A375 (cell line): Measurements from ENCODE around the gene ABCB6. TPM values are rescaled to one million over a fixed set of nuclear protein-coding genes. Genes with fewer than 3 reads are reported as not detected.

ENCODE experiments used
- total RNA-seq: library from RNA; depleted of rRNA; stranded (reverse); fragments of >200 nt; shearing (Covaris generic); gene quantifications from 2 replicates; pipeline ENCODE4 v1.2.3, GENCODE V29; 2014; rRNA removed

ABCB6 gene
- 24.7 and 25.5 TPM in 2 replicates for total RNA-seq

GRCh38 chr2:219218732-219219701 lies at the start of gene ABCB6:
Gene ABCB6 (minus strand): TSS chr2:219218958. CDS start chr2:219218673, 285 bp downstream.

GRCh38 chr2:219253753-219254589 lies 35.2 kb upstream of the ABCB6 start, which contains the start of gene TUBA4A:
Gene TUBA4A (minus strand): TSS chr2:219253918. CDS start chr2:219253858, 60 bp downstream.

GRCh38 chr2:219252900-219253752 lies 34.4 kb upstream of the ABCB6 start, which contains the start of gene TUBA4B:
Gene TUBA4B (plus strand): TSS chr2:219253243. CDS start chr2:219253408, 165 bp downstream.

GRCh38 chr2:219245148-219245898 lies 26.6 kb upstream of the ABCB6 start, which contains the start of the genes GLB1L and STK16:
Gene GLB1L (minus strand): TSS chr2:219245444. CDS start chr2:219243573, 1,871 bp downstream.
Gene STK16 (plus strand): TSS chr2:219245479. CDS start chr2:219246000, 521 bp downstream.

GRCh38 chr2:219229305-219230058 lies 10.7 kb upstream of the ABCB6 start, which contains the start of the genes ANKZF1 and ATG9A:
Gene ANKZF1 (plus strand): TSS chr2:219229806. CDS start chr2:219230258, 452 bp downstream.
Gene ATG9A (minus strand): TSS chr2:219229636. CDS start chr2:219228024, 1,612 bp downstream.

GRCh38 chr2:219206328-219207133 lies 12.2 kb downstream of the ABCB6 start, which contains the start of gene ZFAND2B:
Gene ZFAND2B (plus strand): TSS chr2:219206782. CDS start chr2:219206988, 206 bp downstream.

GRCh38 chr2:219177552-219178376 lies 41.0 kb downstream of the ABCB6 start, which contains the start of gene RETREG2:
Gene RETREG2 (plus strand): TSS chr2:219178275. CDS start chr2:219178353, 78 bp downstream.

GRCh38 chr2:219176818-219177551 lies 41.8 kb downstream of the ABCB6 start, which contains the start of gene CNPPD1:
Gene CNPPD1 (minus strand): TSS chr2:219176925. CDS start chr2:219176828, 97 bp downstream.

GRCh38 chr2:219169930-219170654 lies 48.7 kb downstream of the ABCB6 start, which contains the start of gene SLC23A3:
Gene SLC23A3 (minus strand): TSS chr2:219170029. CDS start chr2:219169984, 45 bp downstream.

GRCh38 chr2:219160186-219161017 lies 58.4 kb downstream of the ABCB6 start, which contains the start of gene NHEJ1:
Gene NHEJ1 (minus strand): TSS chr2:219160815. CDS start chr2:219158362, 2,453 bp downstream.

Other genes with a start within 250 kb of the ABCB6 start
- gene FEV, start 233.8 kb downstream of the ABCB6 start, total RNA-seq, result not detected in 2 replicates
- 4.2 TPM in 1 of 2 replicates, not detected in the other for gene CRYBA2, start 225.5 kb downstream of the ABCB6 start, total RNA-seq
- 0.08 TPM in 1 of 2 replicates, not detected in the other for gene CFAP65, start 177.4 kb downstream of the ABCB6 start, total RNA-seq
- not detected in 2 replicates for gene IHH, start 158.0 kb downstream of the ABCB6 start, total RNA-seq
- gene NHEJ1, start 58.1 kb downstream of the ABCB6 start, total RNA-seq, result 9.2 and 12.6 TPM in 2 replicates
- gene SLC23A3, start 48.9 kb downstream of the ABCB6 start, total RNA-seq, result 0.19 and 0.42 TPM in 2 replicates
- 21.7 and 25.0 TPM in 2 replicates for gene CNPPD1, start 42.0 kb downstream of the ABCB6 start, total RNA-seq
- gene RETREG2, start 40.7 kb downstream of the ABCB6 start, total RNA-seq, result 22.8 and 23.2 TPM in 2 replicates
- 17.7 and 22.0 TPM in 2 replicates for gene ZFAND2B, start 12.2 kb downstream of the ABCB6 start, total RNA-seq
- 38.7 and 42.7 TPM in 2 replicates for gene ATG9A, start 10.7 kb upstream of the ABCB6 start, total RNA-seq
- gene ANKZF1, start 10.8 kb upstream of the ABCB6 start, total RNA-seq, result 33.5 and 40.4 TPM in 2 replicates
- gene GLB1L, start 26.5 kb upstream of the ABCB6 start, total RNA-seq, result 10.8 and 14.0 TPM in 2 replicates
- 10.3 and 12.0 TPM in 2 replicates for gene STK16, start 26.5 kb upstream of the ABCB6 start, total RNA-seq
- not detected in 2 replicates for gene TUBA4B, start 34.3 kb upstream of the ABCB6 start, total RNA-seq
- gene TUBA4A, start 35.0 kb upstream of the ABCB6 start, total RNA-seq, result 0.11 and 0.75 TPM in 2 replicates
- gene DNAJB2, start 60.4 kb upstream of the ABCB6 start, total RNA-seq, result 14.3 and 22.2 TPM in 2 replicates
- 2.8 and 3.5 TPM in 2 replicates for gene PTPRN, start 90.4 kb upstream of the ABCB6 start, total RNA-seq
- gene RESP18, start 113.8 kb upstream of the ABCB6 start, total RNA-seq, result not detected in 2 replicates
- gene DNPEP, start 169.0 kb upstream of the ABCB6 start, total RNA-seq, result 33.4 and 47.8 TPM in 2 replicates
- gene DES, start 199.4 kb upstream of the ABCB6 start, total RNA-seq, result not detected in 2 replicates
- 8.8 and 14.3 TPM in 2 replicates for gene SPEG, start 215.9 kb upstream of the ABCB6 start, total RNA-seq